Measurements from ENCODE around the gene CALD1.

CALD1 gene

DNA sequence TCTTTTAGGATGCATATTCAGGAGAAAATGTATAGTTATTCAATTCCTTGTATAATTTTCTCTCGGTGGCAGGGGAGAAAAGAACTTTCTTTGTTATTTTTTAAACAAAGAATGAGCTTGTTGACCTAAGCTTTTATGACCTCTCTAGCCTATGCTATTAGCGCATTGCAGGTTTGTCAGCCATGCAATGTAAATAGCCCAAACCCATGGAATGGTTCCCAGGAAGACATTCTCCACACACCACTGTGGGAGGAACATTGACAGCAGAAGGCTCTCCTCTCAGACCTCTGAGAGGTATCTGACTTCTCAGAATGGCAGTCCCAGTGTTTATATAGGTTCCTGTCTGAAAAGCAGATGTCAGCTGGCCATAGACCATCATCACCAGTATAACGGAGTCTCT, 187.3 kb downstream of the CALD1 start:
- peaks cover 0 to 32% of the 10 kb centered on the region in 2 experiments; a peak in 1 of 3 replicates for H3K36me3 ChIP-seq (ENCODE audit: control insufficient read depth in 2 of 2, insufficient read depth in 1 of 2, low read length in 2 of 2)
- H3K27ac ChIP-seq (ENCODE audit: extremely low read depth, low read depth, low read length), result no peak overlapping the region
- POLR2A ChIA-PET, result no interaction called here
- H3K4me1 ChIP-seq (ENCODE audit: control insufficient read depth, insufficient read depth, low read length), result no peaks in the 10 kb centered on the region
- H3K9me3 ChIP-seq (ENCODE audit: control insufficient read depth, insufficient read depth, low read depth, low read length), result no peaks in the 10 kb centered on the region
- CTCF ChIA-PET, result interaction anchor here (1.0 kb wide), 1 partner anchor 266 kb away, joined by 3 read pairs; no protein-coding TSS in a partner anchor
- TF ChIP-seq, protein P1, sequence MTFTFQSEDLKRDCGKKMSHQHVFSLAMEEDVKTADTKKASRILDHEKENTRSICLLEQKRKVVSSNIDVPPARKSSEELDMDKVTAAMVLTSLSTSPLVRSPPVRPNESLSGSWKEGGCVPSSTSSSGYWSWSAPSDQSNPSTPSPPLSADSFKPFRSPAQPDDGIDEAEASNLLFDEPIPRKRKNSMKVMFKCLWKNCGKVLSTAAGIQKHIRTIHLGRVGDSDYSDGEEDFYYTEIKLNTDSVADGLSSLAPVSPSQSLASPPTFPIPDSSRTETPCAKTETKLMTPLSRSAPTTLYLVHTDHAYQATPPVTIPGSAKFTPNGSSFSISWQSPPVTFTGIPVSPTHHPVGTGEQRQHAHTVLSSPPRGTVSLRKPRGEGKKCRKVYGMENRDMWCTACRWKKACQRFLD (tag by site-specific recombination; IDR thresholded peaks at IDR 0.05), result no peak
- TF ChIP-seq, protein P2, sequence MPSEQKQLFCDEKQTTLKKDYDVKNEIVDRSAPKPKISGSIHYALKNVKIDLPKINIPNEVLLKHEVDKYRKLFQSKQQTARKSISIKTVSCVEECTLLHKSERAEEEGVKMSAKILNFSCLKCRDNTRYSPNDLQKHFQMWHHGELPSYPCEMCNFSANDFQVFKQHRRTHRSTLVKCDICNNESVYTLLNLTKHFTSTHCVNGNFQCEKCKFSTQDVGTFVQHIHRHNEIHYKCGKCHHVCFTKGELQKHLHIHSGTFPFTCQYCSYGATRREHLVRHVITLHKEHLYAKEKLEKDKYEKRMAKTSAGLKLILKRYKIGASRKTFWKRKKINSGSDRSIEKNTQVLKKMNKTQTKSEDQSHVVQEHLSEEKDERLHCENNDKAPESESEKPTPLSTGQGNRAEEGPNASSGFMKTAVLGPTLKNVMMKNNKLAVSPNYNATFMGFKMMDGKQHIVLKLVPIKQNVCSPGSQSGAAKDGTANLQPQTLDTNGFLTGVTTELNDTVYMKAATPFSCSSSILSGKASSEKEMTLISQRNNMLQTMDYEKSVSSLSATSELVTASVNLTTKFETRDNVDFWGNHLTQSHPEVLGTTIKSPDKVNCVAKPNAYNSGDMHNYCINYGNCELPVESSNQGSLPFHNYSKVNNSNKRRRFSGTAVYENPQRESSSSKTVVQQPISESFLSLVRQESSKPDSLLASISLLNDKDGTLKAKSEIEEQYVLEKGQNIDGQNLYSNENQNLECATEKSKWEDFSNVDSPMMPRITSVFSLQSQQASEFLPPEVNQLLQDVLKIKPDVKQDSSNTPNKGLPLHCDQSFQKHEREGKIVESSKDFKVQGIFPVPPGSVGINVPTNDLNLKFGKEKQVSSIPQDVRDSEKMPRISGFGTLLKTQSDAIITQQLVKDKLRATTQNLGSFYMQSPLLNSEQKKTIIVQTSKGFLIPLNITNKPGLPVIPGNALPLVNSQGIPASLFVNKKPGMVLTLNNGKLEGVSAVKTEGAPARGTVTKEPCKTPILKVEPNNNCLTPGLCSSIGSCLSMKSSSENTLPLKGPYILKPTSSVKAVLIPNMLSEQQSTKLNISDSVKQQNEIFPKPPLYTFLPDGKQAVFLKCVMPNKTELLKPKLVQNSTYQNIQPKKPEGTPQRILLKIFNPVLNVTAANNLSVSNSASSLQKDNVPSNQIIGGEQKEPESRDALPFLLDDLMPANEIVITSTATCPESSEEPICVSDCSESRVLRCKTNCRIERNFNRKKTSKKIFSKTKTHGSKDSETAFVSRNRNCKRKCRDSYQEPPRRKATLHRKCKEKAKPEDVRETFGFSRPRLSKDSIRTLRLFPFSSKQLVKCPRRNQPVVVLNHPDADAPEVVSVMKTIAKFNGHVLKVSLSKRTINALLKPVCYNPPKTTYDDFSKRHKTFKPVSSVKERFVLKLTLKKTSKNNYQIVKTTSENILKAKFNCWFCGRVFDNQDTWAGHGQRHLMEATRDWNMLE (tag by site-specific recombination; conservative IDR thresholded peaks at IDR 0.05; ENCODE audit: low read depth), result no peak
- TF ChIP-seq ZNF341 (tag by site-specific recombination; IDR thresholded peaks at IDR 0.05; ENCODE audit: low read depth) (no peak), ZNF610 (tag by site-specific recombination; IDR thresholded peaks at IDR 0.05; ENCODE audit: borderline replicate concordance) (no peak), ZNF48 (tag by site-specific recombination; IDR thresholded peaks at IDR 0.05) (no peak), MYNN (tag by site-specific recombination; IDR thresholded peaks at IDR 0.05; ENCODE audit: borderline replicate concordance) (no peak), BCL11B (tag by site-specific recombination; IDR thresholded peaks at IDR 0.05; ENCODE audit: low read depth) (no peak), ZNF140 (tag by site-specific recombination; IDR thresholded peaks at IDR 0.05) (no peak), ZNF658 (tag by site-specific recombination; IDR thresholded peaks at IDR 0.05) (no peak)
- TF ChIP-seq, protein P3, sequence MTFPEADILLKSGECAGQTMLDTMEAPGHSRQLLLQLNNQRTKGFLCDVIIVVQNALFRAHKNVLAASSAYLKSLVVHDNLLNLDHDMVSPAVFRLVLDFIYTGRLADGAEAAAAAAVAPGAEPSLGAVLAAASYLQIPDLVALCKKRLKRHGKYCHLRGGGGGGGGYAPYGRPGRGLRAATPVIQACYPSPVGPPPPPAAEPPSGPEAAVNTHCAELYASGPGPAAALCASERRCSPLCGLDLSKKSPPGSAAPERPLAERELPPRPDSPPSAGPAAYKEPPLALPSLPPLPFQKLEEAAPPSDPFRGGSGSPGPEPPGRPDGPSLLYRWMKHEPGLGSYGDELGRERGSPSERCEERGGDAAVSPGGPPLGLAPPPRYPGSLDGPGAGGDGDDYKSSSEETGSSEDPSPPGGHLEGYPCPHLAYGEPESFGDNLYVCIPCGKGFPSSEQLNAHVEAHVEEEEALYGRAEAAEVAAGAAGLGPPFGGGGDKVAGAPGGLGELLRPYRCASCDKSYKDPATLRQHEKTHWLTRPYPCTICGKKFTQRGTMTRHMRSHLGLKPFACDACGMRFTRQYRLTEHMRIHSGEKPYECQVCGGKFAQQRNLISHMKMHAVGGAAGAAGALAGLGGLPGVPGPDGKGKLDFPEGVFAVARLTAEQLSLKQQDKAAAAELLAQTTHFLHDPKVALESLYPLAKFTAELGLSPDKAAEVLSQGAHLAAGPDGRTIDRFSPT (tag by site-specific recombination; IDR thresholded peaks at IDR 0.05), result no peak
- H3K4me3 ChIP-seq (ENCODE audit: low read depth, low read length), result no peak overlapping the region

DNA sequence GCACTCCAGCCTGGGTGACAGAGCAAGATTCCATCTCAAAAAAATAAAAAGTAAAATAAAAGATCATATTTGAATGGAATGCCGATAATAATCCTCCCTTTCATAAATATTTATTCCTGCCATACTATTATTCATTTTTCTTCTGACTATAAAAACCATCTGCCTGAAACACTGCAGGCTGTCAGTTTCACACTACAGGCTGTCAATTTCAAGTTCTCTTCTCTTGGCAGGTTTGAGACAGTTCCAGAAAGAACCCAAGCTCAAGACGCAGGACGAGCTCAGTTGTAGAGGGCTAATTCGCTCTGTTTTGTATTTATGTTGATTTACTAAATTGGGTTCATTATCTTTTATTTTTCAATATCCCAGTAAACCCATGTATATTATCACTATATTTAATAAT, 188.7 kb downstream of the CALD1 start:
- ChIA-PET CTCF (no interaction called here), POLR2A (no interaction called here)
- Histone ChIP-seq H3K27ac (ENCODE audit: extremely low read depth, low read depth, low read length) (no peak overlapping the region), H3K4me1 (ENCODE audit: control insufficient read depth, insufficient read depth, low read length) (no peaks in the 10 kb centered on the region), H3K4me3 (ENCODE audit: low read depth, low read length) (no peak overlapping the region), H3K36me3 (ENCODE audit: control insufficient read depth in 2 of 2, insufficient read depth in 1 of 2, low read length in 2 of 2) (peaks cover 0 to 26% of the 10 kb centered on the region in 2 experiments; a peak in 1 of 3 replicates), H3K9me3 (ENCODE audit: control insufficient read depth, insufficient read depth, low read depth, low read length) (no peaks in the 10 kb centered on the region)
- TF ChIP-seq EGR2 (tag by site-specific recombination; IDR thresholded peaks at IDR 0.05; ENCODE audit: low read depth) (no peak), ZBTB8A (tag by site-specific recombination; IDR thresholded peaks at IDR 0.05) (no peak)
- TF ChIP-seq, protein P4, sequence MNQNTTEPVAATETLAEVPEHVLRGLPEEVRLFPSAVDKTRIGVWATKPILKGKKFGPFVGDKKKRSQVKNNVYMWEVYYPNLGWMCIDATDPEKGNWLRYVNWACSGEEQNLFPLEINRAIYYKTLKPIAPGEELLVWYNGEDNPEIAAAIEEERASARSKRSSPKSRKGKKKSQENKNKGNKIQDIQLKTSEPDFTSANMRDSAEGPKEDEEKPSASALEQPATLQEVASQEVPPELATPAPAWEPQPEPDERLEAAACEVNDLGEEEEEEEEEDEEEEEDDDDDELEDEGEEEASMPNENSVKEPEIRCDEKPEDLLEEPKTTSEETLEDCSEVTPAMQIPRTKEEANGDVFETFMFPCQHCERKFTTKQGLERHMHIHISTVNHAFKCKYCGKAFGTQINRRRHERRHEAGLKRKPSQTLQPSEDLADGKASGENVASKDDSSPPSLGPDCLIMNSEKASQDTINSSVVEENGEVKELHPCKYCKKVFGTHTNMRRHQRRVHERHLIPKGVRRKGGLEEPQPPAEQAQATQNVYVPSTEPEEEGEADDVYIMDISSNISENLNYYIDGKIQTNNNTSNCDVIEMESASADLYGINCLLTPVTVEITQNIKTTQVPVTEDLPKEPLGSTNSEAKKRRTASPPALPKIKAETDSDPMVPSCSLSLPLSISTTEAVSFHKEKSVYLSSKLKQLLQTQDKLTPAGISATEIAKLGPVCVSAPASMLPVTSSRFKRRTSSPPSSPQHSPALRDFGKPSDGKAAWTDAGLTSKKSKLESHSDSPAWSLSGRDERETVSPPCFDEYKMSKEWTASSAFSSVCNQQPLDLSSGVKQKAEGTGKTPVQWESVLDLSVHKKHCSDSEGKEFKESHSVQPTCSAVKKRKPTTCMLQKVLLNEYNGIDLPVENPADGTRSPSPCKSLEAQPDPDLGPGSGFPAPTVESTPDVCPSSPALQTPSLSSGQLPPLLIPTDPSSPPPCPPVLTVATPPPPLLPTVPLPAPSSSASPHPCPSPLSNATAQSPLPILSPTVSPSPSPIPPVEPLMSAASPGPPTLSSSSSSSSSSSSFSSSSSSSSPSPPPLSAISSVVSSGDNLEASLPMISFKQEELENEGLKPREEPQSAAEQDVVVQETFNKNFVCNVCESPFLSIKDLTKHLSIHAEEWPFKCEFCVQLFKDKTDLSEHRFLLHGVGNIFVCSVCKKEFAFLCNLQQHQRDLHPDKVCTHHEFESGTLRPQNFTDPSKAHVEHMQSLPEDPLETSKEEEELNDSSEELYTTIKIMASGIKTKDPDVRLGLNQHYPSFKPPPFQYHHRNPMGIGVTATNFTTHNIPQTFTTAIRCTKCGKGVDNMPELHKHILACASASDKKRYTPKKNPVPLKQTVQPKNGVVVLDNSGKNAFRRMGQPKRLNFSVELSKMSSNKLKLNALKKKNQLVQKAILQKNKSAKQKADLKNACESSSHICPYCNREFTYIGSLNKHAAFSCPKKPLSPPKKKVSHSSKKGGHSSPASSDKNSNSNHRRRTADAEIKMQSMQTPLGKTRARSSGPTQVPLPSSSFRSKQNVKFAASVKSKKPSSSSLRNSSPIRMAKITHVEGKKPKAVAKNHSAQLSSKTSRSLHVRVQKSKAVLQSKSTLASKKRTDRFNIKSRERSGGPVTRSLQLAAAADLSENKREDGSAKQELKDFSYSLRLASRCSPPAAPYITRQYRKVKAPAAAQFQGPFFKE (tag by site-specific recombination; IDR thresholded peaks at IDR 0.05; ENCODE audit: borderline replicate concordance), result no peak
- TF ChIP-seq, protein P5, sequence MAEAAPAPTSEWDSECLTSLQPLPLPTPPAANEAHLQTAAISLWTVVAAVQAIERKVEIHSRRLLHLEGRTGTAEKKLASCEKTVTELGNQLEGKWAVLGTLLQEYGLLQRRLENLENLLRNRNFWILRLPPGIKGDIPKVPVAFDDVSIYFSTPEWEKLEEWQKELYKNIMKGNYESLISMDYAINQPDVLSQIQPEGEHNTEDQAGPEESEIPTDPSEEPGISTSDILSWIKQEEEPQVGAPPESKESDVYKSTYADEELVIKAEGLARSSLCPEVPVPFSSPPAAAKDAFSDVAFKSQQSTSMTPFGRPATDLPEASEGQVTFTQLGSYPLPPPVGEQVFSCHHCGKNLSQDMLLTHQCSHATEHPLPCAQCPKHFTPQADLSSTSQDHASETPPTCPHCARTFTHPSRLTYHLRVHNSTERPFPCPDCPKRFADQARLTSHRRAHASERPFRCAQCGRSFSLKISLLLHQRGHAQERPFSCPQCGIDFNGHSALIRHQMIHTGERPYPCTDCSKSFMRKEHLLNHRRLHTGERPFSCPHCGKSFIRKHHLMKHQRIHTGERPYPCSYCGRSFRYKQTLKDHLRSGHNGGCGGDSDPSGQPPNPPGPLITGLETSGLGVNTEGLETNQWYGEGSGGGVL (tag by site-specific recombination; IDR thresholded peaks at IDR 0.05), result no peak

All from HEK293 (cell line).